Stimulated activated naive CD8-positive, alpha-beta T cell treated with anti-CD3 and anti-CD28 coated beads, Interleukin-15, Interleukin-2, amounts not matched to agents 100 ng/mL and 50 ng/mL, for 24 hours (primary cell): Measurements from ENCODE around the gene CRHBP.
"Not testable (repeated sequence)": the region's sequence is repeated elsewhere in the genome, so short reads cannot be mapped to it uniquely, and the experiment has no call there.

ENCODE experiments used
- H3K27ac Mint-ChIP-seq: one replicate; pipeline ENCODE4 v1.8.0; 2021; ENCODE audit warnings: mild to moderate bottlenecking, mixed read lengths
- H3K27me3 Mint-ChIP-seq: one replicate; pipeline ENCODE4 v1.8.0; 2021; ENCODE audit warnings: mixed read lengths
- H3K36me3 Mint-ChIP-seq: one replicate; pipeline ENCODE4 v1.8.0; 2021; ENCODE audit warnings: low read depth, mixed read lengths
- H3K4me1 Mint-ChIP-seq: one replicate; pipeline ENCODE4 v1.8.0; 2021; ENCODE audit warnings: low read depth, mixed read lengths
- H3K4me3 Mint-ChIP-seq: one replicate; pipeline ENCODE4 v1.8.0; 2021; ENCODE audit warnings: mild to moderate bottlenecking, mixed read lengths
- H3K9me3 Mint-ChIP-seq: one replicate; pipeline ENCODE4 v1.8.0; 2021; ENCODE audit warnings: mixed read lengths

Gene CRHBP

DNA sequence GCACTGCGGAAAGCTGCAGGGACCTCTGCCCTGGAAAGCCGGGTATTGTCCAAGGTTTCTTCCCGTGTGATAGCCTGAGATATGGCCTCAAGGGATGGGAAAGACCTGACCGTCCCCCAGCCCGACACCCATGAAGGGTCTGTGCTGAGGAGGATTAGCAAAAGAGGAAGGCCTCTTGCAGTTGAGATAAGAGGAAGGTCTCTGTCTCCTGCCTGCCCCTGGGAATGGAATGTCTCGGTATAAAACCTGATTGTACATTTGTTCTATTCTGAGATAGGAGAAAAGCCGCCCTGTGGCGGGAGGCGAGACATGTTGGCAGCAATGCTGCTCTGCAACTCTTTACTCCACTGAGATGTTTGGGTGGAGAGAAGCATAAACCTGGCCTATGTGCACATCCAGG is 7.6 kb upstream of the CRHBP start:
- H3K27me3 Mint-ChIP-seq, H3K27ac Mint-ChIP-seq, H3K9me3 Mint-ChIP-seq, H3K36me3 Mint-ChIP-seq, H3K4me3 Mint-ChIP-seq, H3K4me1 Mint-ChIP-seq: not testable (repeated sequence)

GRCh38 chr5:76946090-76946489 is 6.8 kb upstream of the CRHBP start:
- Mint-ChIP-seq H3K4me1 (no peaks in the 10 kb centered on the region), H3K36me3 (no peaks in the 10 kb centered on the region), H3K27ac (no peak overlapping the region), H3K4me3 (no peak overlapping the region), H3K9me3 (peaks cover 4% of the 10 kb centered on the region), H3K27me3 (peaks cover 6% of the 10 kb centered on the region)

- no peaks in the 10 kb centered on the region for H3K4me1 Mint-ChIP-seq
- H3K27ac Mint-ChIP-seq = no peak overlapping the region
- H3K27me3 Mint-ChIP-seq = peaks cover 11% of the 10 kb centered on the region
- H3K36me3 Mint-ChIP-seq = no peaks in the 10 kb centered on the region
- no peaks in the 10 kb centered on the region for H3K9me3 Mint-ChIP-seq
- no peak overlapping the region for H3K4me3 Mint-ChIP-seq
Observed at GRCh38 chr5:76947082-76947503, 5.8 kb upstream of the CRHBP start.

GRCh38 chr5:76953551-76954382 is 922 bp downstream of the CRHBP start:
- Mint-ChIP-seq H3K27ac (no peak overlapping the region), H3K36me3 (no peaks in the 10 kb centered on the region), H3K9me3 (no peaks in the 10 kb centered on the region), H3K4me3 (peak overlapping the region; percentile 17), H3K4me1 (peaks cover 8% of the 10 kb centered on the region), H3K27me3 (peaks cover 48% of the 10 kb centered on the region)

DNA sequence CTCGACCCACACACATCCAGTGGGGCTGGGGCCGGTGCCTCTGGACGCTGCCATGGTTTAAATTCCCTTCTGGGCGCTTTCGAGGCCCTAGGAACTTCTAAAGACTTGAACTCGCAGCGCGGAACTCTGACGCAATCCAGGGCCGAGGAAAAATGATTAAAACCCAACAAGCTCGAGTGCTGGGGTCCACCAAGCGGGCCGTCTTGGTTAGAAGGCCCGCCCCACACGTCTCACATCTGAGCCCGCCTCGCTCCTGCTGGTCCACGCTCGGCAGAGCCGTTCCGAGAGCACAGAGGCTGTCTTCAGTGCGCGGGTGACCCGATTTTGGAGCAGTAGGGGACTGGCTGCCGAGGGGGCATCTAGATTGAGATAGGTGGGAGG is 1.5 kb downstream of the CRHBP start:
- no peak overlapping the region for H3K27ac Mint-ChIP-seq
- peak overlapping the region; percentile 17 for H3K4me3 Mint-ChIP-seq
- peaks cover 13% of the 10 kb centered on the region for H3K4me1 Mint-ChIP-seq

GRCh38 chr5:76956033-76956432 is 3.2 kb downstream of the CRHBP start:
- H3K27me3 Mint-ChIP-seq = peaks cover 48% of the 10 kb centered on the region
- peaks cover 23% of the 10 kb centered on the region for H3K4me1 Mint-ChIP-seq
- no peak overlapping the region for H3K27ac Mint-ChIP-seq
- no peaks in the 10 kb centered on the region for H3K9me3 Mint-ChIP-seq
- no peak overlapping the region for H3K4me3 Mint-ChIP-seq
- H3K36me3 Mint-ChIP-seq = no peaks in the 10 kb centered on the region

More for the DNA sequence above, 1.5 kb downstream of the CRHBP start:
- Mint-ChIP-seq H3K9me3 (no peaks in the 10 kb centered on the region), H3K27me3 (peaks cover 48% of the 10 kb centered on the region), H3K36me3 (no peaks in the 10 kb centered on the region)

GRCh38 chr5:76958991-76959767 is 6.3 kb downstream of the CRHBP start:
- H3K27ac Mint-ChIP-seq = no peak overlapping the region
- H3K4me3 Mint-ChIP-seq = no peak overlapping the region

GRCh38 chr5:76960004-76960625 is 7.3 kb downstream of the CRHBP start:
- no peak overlapping the region for H3K27ac Mint-ChIP-seq
- no peaks in the 10 kb centered on the region for H3K36me3 Mint-ChIP-seq
- H3K27me3 Mint-ChIP-seq = peaks cover 22% of the 10 kb centered on the region
- no peaks in the 10 kb centered on the region for H3K9me3 Mint-ChIP-seq
- peaks cover 15% of the 10 kb centered on the region for H3K4me1 Mint-ChIP-seq
- H3K4me3 Mint-ChIP-seq = no peak overlapping the region

More at GRCh38 chr5:76958991-76959767, 6.3 kb downstream of the CRHBP start:
- H3K9me3 Mint-ChIP-seq = no peaks in the 10 kb centered on the region
- H3K36me3 Mint-ChIP-seq = no peaks in the 10 kb centered on the region
- peaks cover 15% of the 10 kb centered on the region for H3K4me1 Mint-ChIP-seq
- H3K27me3 Mint-ChIP-seq = peaks cover 32% of the 10 kb centered on the region

DNA sequence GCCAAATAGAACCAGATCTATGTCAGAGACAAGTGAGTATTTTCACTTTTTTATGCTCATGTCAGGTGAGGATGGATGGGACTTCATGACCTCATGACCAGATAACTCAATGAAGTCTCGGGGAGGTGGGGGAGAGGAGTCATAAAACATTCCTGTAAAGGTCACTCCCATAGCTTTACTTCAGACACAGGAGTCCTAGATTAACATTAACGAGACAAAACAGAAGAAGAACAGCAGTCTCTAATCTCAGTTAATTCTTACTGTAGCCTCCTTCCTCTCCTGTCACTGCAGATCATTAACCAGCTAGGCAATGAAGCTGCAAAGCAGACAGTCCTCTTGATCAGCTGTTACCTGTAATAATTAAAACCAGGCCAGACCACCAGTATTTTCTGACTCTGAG is 11.2 kb downstream of the CRHBP start:
- no peaks in the 10 kb centered on the region for H3K36me3 Mint-ChIP-seq
- H3K4me1 Mint-ChIP-seq = peaks cover 13% of the 10 kb centered on the region
- no peak overlapping the region for H3K4me3 Mint-ChIP-seq
- peaks cover 4% of the 10 kb centered on the region for H3K27me3 Mint-ChIP-seq
- H3K27ac Mint-ChIP-seq = no peak overlapping the region
- H3K9me3 Mint-ChIP-seq = no peaks in the 10 kb centered on the region

- H3K9me3 Mint-ChIP-seq = no peaks in the 10 kb centered on the region
- no peaks in the 10 kb centered on the region for H3K4me1 Mint-ChIP-seq
- peaks cover 3% of the 10 kb centered on the region for H3K27me3 Mint-ChIP-seq
- no peak overlapping the region for H3K4me3 Mint-ChIP-seq
- H3K27ac Mint-ChIP-seq = no peak overlapping the region
- H3K36me3 Mint-ChIP-seq = no peaks in the 10 kb centered on the region
Observed at GRCh38 chr5:76971511-76971910, 18.7 kb downstream of the CRHBP start.

DNA sequence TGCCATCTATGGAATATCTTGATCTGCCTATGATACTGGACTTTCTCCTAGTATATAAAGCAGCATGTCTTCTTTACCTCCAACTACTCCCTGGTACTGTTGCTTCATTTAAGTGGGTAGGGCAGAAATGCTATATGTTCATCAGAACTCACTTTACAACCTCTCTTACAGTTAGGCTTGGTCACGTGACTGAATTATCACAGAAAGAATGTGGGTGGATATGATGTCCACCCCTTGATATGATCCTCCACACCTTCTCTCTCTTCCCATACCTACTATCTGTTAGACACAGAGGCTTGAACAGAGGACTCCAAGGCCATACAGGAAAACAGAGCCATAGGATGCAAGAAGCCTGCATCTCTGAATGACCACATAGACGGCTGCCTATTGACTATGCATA is 19.8 kb downstream of the CRHBP start:
- no peaks in the 10 kb centered on the region for H3K36me3 Mint-ChIP-seq
- H3K9me3 Mint-ChIP-seq = no peaks in the 10 kb centered on the region
- H3K27ac Mint-ChIP-seq = no peak overlapping the region
- H3K27me3 Mint-ChIP-seq = peaks cover 3% of the 10 kb centered on the region
- H3K4me3 Mint-ChIP-seq = no peak overlapping the region
- H3K4me1 Mint-ChIP-seq = no peaks in the 10 kb centered on the region

DNA sequence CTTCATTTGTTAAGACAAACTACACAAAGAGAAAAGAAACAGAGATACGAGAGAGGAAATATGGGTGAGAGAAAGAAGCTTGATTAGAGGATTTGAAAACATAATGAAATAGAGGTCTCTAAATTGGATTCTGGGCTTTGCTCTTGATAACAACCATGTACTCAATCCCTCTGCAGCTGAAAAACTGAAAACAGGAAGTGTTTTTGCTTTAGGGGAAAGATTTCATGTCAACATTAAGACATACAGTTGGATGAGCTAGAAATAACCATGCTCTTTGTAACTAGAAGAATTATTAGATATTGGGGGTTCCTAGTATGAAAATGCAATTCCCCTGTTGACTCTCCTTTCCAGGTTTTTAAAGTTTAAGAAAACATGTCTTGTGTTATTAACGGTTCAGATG is 21.9 kb downstream of the CRHBP start:
- Mint-ChIP-seq H3K9me3 (no peaks in the 10 kb centered on the region), H3K36me3 (no peaks in the 10 kb centered on the region), H3K27ac (no peak overlapping the region), H3K4me3 (no peak overlapping the region), H3K27me3 (peaks cover 3% of the 10 kb centered on the region), H3K4me1 (no peaks in the 10 kb centered on the region)

- Mint-ChIP-seq H3K4me3 (no peak overlapping the region), H3K9me3 (no peaks in the 10 kb centered on the region), H3K4me1 (no peaks in the 10 kb centered on the region), H3K27ac (no peak overlapping the region), H3K36me3 (no peaks in the 10 kb centered on the region), H3K27me3 (no peaks in the 10 kb centered on the region)
Observed at GRCh38 chr5:76978869-76979268, 26.0 kb downstream of the CRHBP start.

DNA sequence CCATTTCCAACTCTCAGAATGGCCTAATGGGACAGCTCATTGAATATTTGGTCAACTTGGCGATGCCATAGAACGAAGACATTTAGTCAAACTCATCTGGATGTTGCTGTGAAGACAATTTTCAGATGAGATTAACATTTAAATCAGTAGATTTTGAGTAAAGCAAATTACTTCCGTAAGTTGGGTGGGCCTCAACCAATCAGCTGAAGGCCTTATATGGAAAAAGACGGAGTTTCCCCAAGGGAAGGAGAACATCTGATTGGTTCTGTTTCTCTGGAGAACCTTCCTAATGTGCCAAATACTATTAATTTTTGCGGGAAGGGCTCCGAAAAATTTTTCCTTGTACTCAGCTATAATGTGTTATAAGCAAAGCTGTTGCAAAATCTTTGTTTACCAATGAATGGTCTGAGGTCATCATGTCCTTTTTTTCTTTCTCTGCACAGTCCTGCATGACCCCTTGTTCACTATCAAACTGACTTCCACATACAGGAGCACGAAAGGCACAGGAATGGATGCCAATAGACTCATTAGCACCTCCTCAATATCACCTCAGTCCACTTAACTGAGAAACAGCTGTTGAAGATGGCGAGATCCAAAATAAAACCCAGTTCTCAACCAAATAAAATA is 27.8 kb downstream of the CRHBP start:
- Mint-ChIP-seq H3K9me3 (no peaks in the 10 kb centered on the region), H3K4me3 (no peak overlapping the region), H3K36me3 (no peaks in the 10 kb centered on the region), H3K27ac (no peak overlapping the region), H3K27me3 (no peaks in the 10 kb centered on the region), H3K4me1 (no peaks in the 10 kb centered on the region)

DNA sequence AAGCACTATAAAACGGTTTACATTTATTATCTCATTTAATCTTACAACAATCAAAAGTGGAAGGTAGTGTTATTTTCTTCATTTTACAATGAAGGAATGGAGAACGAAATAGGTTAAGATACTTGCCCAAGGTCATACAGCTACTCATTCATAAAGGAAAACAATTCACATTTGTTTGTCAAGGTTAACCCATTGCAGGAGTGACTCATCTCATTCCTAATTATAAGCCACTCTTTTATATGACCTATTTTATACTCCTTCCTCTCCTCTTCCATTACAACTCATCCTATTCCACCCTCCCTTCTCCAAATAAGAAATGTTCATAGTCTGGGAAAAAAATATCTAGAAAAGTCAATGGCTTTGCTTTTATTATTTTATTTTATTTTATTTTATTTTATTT is 29.6 kb downstream of the CRHBP start:
- Mint-ChIP-seq H3K27me3 (no peaks in the 10 kb centered on the region), H3K36me3 (no peaks in the 10 kb centered on the region), H3K9me3 (no peaks in the 10 kb centered on the region), H3K27ac (no peak overlapping the region), H3K4me3 (no peak overlapping the region), H3K4me1 (no peaks in the 10 kb centered on the region)
